PC-3 (cell line): ENCODE results near the gene JARID2.

Experiments
- CTCF ChIP-seq: fragments of 300-600 bp; sonication (generic); conservative IDR thresholded peaks from 2 replicates; pipeline ENCODE4 v1.5.1; 2017; ENCODE audit warnings: antibody characterized with exemption, low read depth, mild to moderate bottlenecking, low read length
- EZH2 ChIP-seq: fragments of 300-600 bp; sonication (generic); IDR thresholded peaks from one replicate; pipeline ENCODE4 v1.6.1; 2017; ENCODE audit warnings: antibody characterized with exemption, mild to moderate bottlenecking, low read length; ENCODE audit not compliant: unreplicated experiment

- TF ChIP-seq CTCF (no peak), EZH2 (no peak)
These were observed 283.0 kb downstream of the JARID2 start for GRCh38 chr6:15528870-15529269.
